Measurements from ENCODE around the gene CTAGE6.
"Not testable (repeated sequence)": the region's sequence is repeated elsewhere in the genome, so short reads cannot be mapped to it uniquely, and the experiment has no call there.

CTAGE6 gene

DNA sequence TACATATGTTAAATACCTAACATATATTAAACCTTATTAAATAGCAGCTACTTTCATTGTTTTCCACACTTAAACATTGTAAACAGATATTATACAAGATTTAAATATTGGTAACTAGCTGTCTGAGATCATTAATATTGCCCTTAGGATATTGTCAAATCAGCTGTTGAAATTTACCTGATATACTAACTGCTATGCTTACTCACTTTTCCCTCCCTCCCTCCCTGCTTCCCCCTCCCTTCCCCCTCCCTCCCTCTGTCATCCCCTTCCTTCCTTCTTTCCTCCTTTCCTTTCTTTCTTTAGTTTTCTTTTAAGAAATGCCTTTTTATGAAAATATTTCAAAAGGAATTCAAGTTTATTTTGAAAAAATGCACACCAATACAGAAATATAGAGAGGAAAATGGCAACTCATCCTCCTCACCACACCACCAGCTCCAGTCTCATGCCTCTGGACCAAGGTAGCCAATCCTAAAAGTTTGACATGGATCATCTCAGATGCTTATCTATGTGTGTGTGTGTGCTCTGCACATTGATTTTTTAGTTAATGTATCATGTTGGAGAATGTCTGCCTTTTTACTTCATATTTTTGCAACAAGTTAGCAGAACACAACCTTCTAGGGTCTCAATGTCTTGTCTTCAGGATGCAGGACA is 41.8 kb downstream of the CTAGE6 start:
- DNase-seq (ENCODE audit: low read depth), result not testable (repeated sequence)

DNA sequence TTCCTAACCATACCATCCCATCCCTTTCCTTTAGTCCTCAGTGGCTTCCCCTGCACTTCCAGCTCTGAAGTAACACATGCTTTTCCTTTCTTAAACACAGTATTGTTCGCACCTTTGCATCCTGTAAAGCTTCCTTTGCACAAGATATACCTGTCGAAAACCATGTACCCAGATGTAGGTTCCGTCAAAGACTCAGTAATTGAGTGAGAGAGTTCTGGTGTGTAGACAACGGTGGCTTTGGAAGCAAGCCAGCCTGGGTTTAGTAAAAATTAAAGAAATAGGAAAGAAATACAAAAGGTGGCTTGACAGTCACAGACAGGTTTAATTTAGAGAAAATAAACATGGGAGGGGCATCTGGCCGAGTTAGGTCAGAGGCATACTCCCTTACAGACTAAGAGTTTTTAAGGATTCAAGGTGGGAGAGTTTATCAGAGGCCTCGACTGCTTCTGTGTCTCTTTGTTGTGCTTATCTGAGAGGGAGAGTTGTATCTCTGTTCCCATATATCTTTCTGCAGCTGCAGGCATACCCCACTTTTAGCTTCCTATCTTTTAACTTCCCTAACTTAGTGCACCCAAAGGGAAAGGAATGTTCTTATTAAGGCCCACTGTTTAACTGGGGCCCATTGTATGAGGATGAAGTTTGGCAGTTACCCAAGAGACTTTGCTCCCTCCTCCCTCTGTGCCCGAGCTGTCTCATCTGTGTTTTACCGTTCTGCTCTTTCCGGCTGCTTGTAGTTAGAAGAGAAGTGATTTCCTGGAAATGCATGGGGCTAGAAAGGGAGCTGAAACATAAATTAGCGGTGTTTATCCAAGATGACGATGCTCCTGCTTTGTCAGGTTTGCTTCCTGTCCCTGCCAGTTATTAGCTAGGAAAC is 42.7 kb downstream of the CTAGE6 start:
- not testable (repeated sequence) for DNase-seq (ENCODE audit: low read depth)

DNA sequence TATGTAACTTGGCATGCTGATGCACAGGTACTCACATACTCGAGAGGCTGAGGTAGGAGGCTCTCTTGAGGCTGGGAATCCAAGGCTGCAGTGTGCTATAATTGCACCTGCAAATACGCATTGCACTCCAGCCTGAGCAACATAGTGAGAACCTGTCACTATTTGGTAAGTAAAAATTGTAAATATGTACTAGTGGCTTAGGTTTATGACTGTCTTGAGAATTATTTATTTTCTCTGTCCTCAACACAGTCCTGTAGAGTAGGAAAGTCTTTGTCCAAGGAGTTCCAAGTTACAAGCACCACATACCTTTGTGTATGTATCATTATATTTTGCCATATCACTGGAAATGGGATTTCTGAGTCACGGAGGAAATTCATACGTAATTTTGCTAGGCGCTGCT is 45.1 kb downstream of the CTAGE6 start:
- not testable (repeated sequence) for DNase-seq (ENCODE audit: low read depth)

DNA sequence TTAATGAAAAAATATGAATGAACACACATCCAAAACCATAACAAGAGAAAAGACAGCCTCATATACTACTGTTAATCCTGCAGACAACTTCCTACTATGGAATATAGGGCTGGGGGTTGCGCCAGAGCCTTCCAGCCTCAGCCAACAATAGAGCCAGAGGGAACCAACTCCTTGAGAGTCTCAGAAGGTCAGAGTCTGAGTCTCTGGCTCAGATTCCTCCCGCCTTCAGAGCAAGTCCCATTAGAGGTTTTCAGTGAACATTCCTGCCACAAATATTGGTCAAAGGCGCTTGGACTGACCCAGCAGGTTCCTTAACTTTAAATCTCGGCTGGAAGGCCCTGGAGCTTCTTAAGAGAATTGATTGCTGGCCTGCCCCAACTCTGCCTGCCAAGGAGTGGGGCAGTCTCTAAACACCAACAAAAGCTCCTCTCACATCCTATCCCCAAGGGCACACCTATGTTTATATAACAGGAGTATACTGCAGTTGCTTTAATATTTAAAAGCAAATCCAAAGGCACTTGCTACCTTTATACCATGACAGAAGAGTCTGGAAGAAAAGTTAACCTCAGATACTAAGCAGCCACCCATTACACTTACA is 45.7 kb downstream of the CTAGE6 start:
- DNase-seq (ENCODE audit: low read depth), result not testable (repeated sequence)

DNA sequence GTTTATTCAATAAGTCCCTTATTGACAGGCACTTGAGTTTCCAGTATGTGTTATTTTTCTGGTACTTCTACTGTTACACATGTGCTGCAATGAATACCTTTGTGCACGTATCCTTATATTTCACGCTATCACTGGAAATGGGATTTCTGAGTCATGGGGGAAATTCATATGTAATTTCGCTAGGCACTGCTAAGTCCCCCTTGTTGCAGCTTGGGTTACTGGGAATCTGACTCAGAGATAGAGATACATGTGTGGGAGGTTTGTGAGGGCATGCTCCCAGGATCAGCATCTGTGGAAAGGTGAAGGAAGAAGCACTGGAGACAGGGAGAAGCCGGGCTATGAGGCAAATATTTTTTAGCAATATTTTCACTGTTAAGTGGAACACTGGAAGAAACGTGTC is 47.6 kb downstream of the CTAGE6 start:
- not testable (repeated sequence) for DNase-seq (ENCODE audit: low read depth)

All from activated T-cell treated with anti-CD3 and anti-CD28 coated beads for 48 hours (primary cell).